ENCODE results near the gene TMX2. TPM values are rescaled to one million over a fixed set of nuclear protein-coding genes. Genes with fewer than 3 reads are reported as not detected.

TMX2 gene
- total and polyA plus RNA-seq, 5 experiments from 2014 or later: 56.4 to 85.8 (median 69.9) TPM

- H3K27ac Mint-ChIP-seq: peak overlapping the region in 3 of 10 donors; percentile 16 to 61 (median 45)
- H3K9me3 Mint-ChIP-seq: no peaks in the 10 kb centered on the region
- no peaks in the 10 kb centered on the region for H3K36me3 Mint-ChIP-seq
- ATAC-seq (no peak), DNase-seq (no peak)
- H3K4me3 Mint-ChIP-seq: no peak overlapping the region
- POLR2A ChIA-PET: interaction anchor here (0.6 kb wide), 1 partner anchor 188 kb away, joined by 4 read pairs; no protein-coding TSS in a partner anchor
- H3K27me3 Mint-ChIP-seq: peaks cover 0 to 2% (median 0%) of the 10 kb centered on the region in 5 donors
- H3K4me1 Mint-ChIP-seq: peaks cover 11 to 60% (median 26%) of the 10 kb centered on the region in 4 donors
Measured at GRCh38 chr11:57787920-57788702, 75.7 kb downstream of the TMX2 start.

- POLR2A ChIA-PET: interaction anchor here (0.6 to 1.1 kb wide), 2 partner anchors 8 to 189 kb away, joined by 4 to 5 read pairs; no protein-coding TSS in a partner anchor
- Mint-ChIP-seq H3K27ac (no peak overlapping the region), H3K36me3 (no peaks in the 10 kb centered on the region), H3K9me3 (no peaks in the 10 kb centered on the region), H3K4me3 (no peak overlapping the region), H3K27me3 (peaks cover 0 to 2% (median 0%) of the 10 kb centered on the region in 5 donors), H3K4me1 (peaks cover 14 to 66% (median 31%) of the 10 kb centered on the region in 4 donors)
- ATAC-seq (no peak), DNase-seq (no peak)
Measured at GRCh38 chr11:57788703-57789088, 76.3 kb downstream of the TMX2 start.

Other genes with a start within 250 kb of the TMX2 start
- 10 to 100 TPM; 27.2 to 27.8 TPM for gene SLC43A1, start 196.9 kb upstream of the TMX2 start, total RNA-seq
- gene SLC43A1, start 196.9 kb upstream of the TMX2 start, polyA plus RNA-seq: 10 to 100 TPM; 15.3 to 23.2 (median 21.4) TPM
- 10 to 100 TPM; 26.6 to 30.2 TPM for gene TIMM10, start 181.8 kb upstream of the TMX2 start, total RNA-seq
- gene TIMM10, start 181.8 kb upstream of the TMX2 start, polyA plus RNA-seq: 10 to 100 TPM; 66.1 to 86.5 (median 70.5) TPM
- gene SMTNL1, start 175.0 kb upstream of the TMX2 start, total RNA-seq: not detected
- gene SMTNL1, start 175.0 kb upstream of the TMX2 start, polyA plus RNA-seq: under 1 TPM in 2 of 3 donors, not detected in 1; 0.12 to 0.37 TPM
- gene UBE2L6, start 144.9 kb upstream of the TMX2 start, total RNA-seq: 10 to 100 TPM; 61.8 to 66.5 TPM
- gene UBE2L6, start 144.9 kb upstream of the TMX2 start, polyA plus RNA-seq: 100 to 1,000 TPM; 218 to 246 (median 239) TPM
- gene SERPING1, start 114.9 kb upstream of the TMX2 start, total RNA-seq: not detected
- not detected for gene SERPING1, start 114.9 kb upstream of the TMX2 start, polyA plus RNA-seq
- gene YPEL4, start 62.7 kb upstream of the TMX2 start, total RNA-seq: 10 to 100 TPM; 12.9 to 14.6 TPM
- under 1 TPM in 1 of 3 donors, not detected in 2; 0.27 TPM for gene YPEL4, start 62.7 kb upstream of the TMX2 start, polyA plus RNA-seq
- 10 to 100 TPM; 13.5 TPM for gene CLP1, start 54.8 kb upstream of the TMX2 start, total RNA-seq
- 10 to 100 TPM in 1 of 3 donors, 1 to 10 TPM in 2; 7.9 to 13.4 (median 9.4) TPM for gene CLP1, start 54.8 kb upstream of the TMX2 start, polyA plus RNA-seq
- gene ZDHHC5, start 44.5 kb upstream of the TMX2 start, total RNA-seq: 10 to 100 TPM; 75.2 to 78.8 TPM
- 10 to 100 TPM; 25.0 to 43.4 (median 26.4) TPM for gene ZDHHC5, start 44.5 kb upstream of the TMX2 start, polyA plus RNA-seq
- gene MED19, start 378 bp upstream of the TMX2 start, total RNA-seq: 10 to 100 TPM in 1 of 2 experiments, 1 to 10 TPM in 1; 9.3 to 11.9 TPM
- gene MED19, start 378 bp upstream of the TMX2 start, polyA plus RNA-seq: 10 to 100 TPM; 12.8 to 17.4 (median 15.7) TPM
- 100 to 1,000 TPM; 142 to 146 TPM for gene SELENOH, start 28.9 kb downstream of the TMX2 start, total RNA-seq
- gene SELENOH, start 28.9 kb downstream of the TMX2 start, polyA plus RNA-seq: 100 to 1,000 TPM; 294 to 419 (median 342) TPM
- under 1 TPM; 0.18 to 0.30 TPM for gene BTBD18, start 39.2 kb downstream of the TMX2 start, total RNA-seq
- under 1 TPM; 0.25 to 0.76 (median 0.27) TPM for gene BTBD18, start 39.2 kb downstream of the TMX2 start, polyA plus RNA-seq
- gene CTNND1, start 49.2 kb downstream of the TMX2 start, total RNA-seq: 10 to 100 TPM; 17.4 to 19.1 TPM
- gene CTNND1, start 49.2 kb downstream of the TMX2 start, polyA plus RNA-seq: 1 to 10 TPM; 1.3 to 1.5 (median 1.5) TPM